ENCODE results near the gene ZRANB2. TPM values are rescaled to one million over a fixed set of nuclear protein-coding genes. Genes with fewer than 3 reads are reported as not detected.

ZRANB2 gene
- total and polyA plus RNA-seq, 9 of the 15 experiments (the other 6 are each of a cell fraction or from before 2014, with no cell fraction given), result 80.8 to 264 (median 157) TPM

DNA sequence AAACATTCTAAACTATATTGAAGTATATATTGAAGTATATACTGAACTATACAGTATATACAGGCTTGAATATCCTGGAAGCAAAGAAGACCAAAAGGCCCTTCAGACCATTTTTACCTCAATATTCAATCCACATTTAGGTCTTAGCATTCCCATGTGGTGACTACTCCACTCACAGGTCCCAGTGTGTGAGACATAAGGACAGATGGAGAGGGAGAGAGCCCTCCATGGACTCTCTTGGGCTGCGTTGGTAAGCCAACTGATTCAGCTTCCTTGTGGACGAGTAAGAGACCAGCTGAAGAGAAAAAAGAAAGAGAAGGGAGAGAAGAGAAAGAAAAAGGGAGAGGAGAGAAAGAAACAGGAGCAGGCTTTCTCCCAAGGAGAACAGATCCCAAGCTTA, 37.3 kb upstream of the ZRANB2 start:
- Histone ChIP-seq H3K79me2 (ENCODE audit: control insufficient read depth, insufficient read depth, low read length) (no peaks in the 10 kb centered on the region), H3K9ac (ENCODE audit: insufficient read depth in 1 of 2, low read depth in 2 of 2, low read length in 2 of 2) (no peak overlapping the region), H3K9me1 (ENCODE audit: control insufficient read depth, insufficient read depth, low read length) (no peaks in the 10 kb centered on the region), H3K36me3 (ENCODE audit: control insufficient read depth, insufficient read depth, low read length) (no peaks in the 10 kb centered on the region), H3K9me3 (replicated peaks; ENCODE audit: control insufficient read depth, insufficient read depth, low read depth, low read length) (no peaks in the 10 kb centered on the region), H3K27me3 (ENCODE audit: control insufficient read depth in 2 of 2, insufficient read depth in 2 of 2, low read length in 2 of 2) (no peaks in the 10 kb centered on the region), H3K4me1 (replicated peaks in 1 of 2; ENCODE audit: control insufficient read depth in 2 of 2, insufficient read depth in 2 of 2, low read length in 2 of 2) (no peaks in the 10 kb centered on the region), H2AFZ (ENCODE audit: low read depth, low read length) (no peak overlapping the region), H3K27ac (ENCODE audit: extremely low read depth, low read depth, low read length) (no peak overlapping the region), H4K20me1 (replicated peaks; ENCODE audit: control insufficient read depth, insufficient read depth, low read length) (no peaks in the 10 kb centered on the region), H3K4me3 (no peak overlapping the region), H3K4me2 (ENCODE audit: insufficient read depth, low read length) (no peak overlapping the region)
- FAIRE-seq (no peak), ATAC-seq (no peak), DNase-seq (ENCODE audit: extremely low read depth in 1 of 4, low spot score in 3 of 4) (no peak)
- ChIA-PET POLR2A (interaction anchor here (0.6 kb wide), 1 partner anchor 43 kb away, joined by 3 read pairs; no protein-coding TSS in a partner anchor), CTCF (ENCODE audit: low intra/inter-chr PET ratio) (no interaction called here)
- TF ChIP-seq PTRF (tag; IDR thresholded peaks at IDR 0.05) (no peak), NFRKB (IDR thresholded peaks at IDR 0.05; ENCODE audit: low read depth) (no peak), BACH1 (tag; IDR thresholded peaks at IDR 0.05) (no peak), ZSCAN29 (IDR thresholded peaks at IDR 0.05) (no peak), SRSF9 (IDR thresholded peaks at IDR 0.05; ENCODE audit: borderline replicate concordance, low read depth, low read length) (no peak), ZNF583 (CRISPR knock-in tag; IDR thresholded peaks at IDR 0.05) (no peak), HMG20B (CRISPR knock-in tag; IDR thresholded peaks at IDR 0.05) (no peak), MAZ (CRISPR knock-in tag; conservative IDR thresholded peaks at IDR 0.05 in 1 of 2, IDR thresholded peaks at IDR 0.05 in 1 of 2) (no peak), ZKSCAN8 (CRISPR knock-in tag; IDR thresholded peaks at IDR 0.05) (no peak), ERF (CRISPR knock-in tag; IDR thresholded peaks at IDR 0.05) (no peak), HCFC1 (IDR thresholded peaks at IDR 0.05; ENCODE audit: low read depth, low read length) (no peak), RBM39 (optimal IDR thresholded peaks at IDR 0.05; ENCODE audit: low read depth, low read length) (no peak), SRSF7 (optimal IDR thresholded peaks at IDR 0.05; ENCODE audit: low read depth, low read length) (no peak), BRD4 (IDR thresholded peaks at IDR 0.05) (no peak), SMAD4 (CRISPR knock-in tag; conservative IDR thresholded peaks at IDR 0.05) (no peak)
- TF ChIP-seq, protein P1, sequence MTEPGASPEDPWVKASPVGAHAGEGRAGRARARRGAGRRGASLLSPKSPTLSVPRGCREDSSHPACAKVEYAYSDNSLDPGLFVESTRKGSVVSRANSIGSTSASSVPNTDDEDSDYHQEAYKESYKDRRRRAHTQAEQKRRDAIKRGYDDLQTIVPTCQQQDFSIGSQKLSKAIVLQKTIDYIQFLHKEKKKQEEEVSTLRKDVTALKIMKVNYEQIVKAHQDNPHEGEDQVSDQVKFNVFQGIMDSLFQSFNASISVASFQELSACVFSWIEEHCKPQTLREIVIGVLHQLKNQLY (CRISPR knock-in tag; conservative IDR thresholded peaks at IDR 0.05), result no peak
- TF ChIP-seq, protein P2, sequence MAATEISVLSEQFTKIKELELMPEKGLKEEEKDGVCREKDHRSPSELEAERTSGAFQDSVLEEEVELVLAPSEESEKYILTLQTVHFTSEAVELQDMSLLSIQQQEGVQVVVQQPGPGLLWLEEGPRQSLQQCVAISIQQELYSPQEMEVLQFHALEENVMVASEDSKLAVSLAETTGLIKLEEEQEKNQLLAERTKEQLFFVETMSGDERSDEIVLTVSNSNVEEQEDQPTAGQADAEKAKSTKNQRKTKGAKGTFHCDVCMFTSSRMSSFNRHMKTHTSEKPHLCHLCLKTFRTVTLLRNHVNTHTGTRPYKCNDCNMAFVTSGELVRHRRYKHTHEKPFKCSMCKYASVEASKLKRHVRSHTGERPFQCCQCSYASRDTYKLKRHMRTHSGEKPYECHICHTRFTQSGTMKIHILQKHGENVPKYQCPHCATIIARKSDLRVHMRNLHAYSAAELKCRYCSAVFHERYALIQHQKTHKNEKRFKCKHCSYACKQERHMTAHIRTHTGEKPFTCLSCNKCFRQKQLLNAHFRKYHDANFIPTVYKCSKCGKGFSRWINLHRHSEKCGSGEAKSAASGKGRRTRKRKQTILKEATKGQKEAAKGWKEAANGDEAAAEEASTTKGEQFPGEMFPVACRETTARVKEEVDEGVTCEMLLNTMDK (IDR thresholded peaks at IDR 0.05; ENCODE audit: borderline replicate concordance, insufficient read depth, low read depth, low read length, poor library complexity, severe bottlenecking), result no peak
- intact Hi-C loops (cut with micrococcal nuclease) (no loop called here), in situ Hi-C loops (cut with MboI) (no loop called here)
- no TSS peak for BruUV-seq (replicated peaks)
- WGBS (ENCODE audit: insufficient coverage, low coverage, missing lambda C conversion rate), result 0% methylated on average over 2 of the region's 2 CpGs

Measured in K562 (cell line).